ENCODE data around the gene PTPRM.

The PTPRM gene

DNA sequence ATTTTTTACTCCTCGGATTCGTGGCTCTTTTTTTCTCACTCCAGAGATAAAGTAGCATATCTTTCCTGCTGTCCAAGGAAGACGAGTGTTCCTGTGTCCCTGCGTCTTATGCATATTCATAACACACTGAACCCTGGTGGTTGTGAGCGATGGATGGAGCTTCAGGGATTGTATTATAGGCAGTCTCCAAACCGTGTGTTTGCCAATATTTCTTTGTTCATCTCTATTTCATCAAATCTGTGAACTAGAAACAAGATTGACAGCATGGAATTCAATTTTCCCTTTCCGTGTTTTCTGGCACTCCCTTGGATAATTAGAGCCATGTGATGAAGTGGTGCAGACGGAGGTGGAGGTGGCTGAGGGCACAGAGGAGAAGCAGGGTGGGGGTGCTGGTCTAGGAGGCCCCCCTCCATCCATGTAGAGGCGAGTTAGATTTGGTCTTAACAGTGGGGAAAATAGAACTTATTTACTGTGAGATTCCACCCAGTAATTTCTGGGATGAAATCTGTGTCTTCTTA lies 240.9 kb downstream of the PTPRM start:
- TF ChIP-seq, protein P1, sequence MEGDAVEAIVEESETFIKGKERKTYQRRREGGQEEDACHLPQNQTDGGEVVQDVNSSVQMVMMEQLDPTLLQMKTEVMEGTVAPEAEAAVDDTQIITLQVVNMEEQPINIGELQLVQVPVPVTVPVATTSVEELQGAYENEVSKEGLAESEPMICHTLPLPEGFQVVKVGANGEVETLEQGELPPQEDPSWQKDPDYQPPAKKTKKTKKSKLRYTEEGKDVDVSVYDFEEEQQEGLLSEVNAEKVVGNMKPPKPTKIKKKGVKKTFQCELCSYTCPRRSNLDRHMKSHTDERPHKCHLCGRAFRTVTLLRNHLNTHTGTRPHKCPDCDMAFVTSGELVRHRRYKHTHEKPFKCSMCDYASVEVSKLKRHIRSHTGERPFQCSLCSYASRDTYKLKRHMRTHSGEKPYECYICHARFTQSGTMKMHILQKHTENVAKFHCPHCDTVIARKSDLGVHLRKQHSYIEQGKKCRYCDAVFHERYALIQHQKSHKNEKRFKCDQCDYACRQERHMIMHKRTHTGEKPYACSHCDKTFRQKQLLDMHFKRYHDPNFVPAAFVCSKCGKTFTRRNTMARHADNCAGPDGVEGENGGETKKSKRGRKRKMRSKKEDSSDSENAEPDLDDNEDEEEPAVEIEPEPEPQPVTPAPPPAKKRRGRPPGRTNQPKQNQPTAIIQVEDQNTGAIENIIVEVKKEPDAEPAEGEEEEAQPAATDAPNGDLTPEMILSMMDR (conservative IDR thresholded peaks at IDR 0.05): no peak
- no peak overlapping the region for H3K27ac ChIP-seq

DNA sequence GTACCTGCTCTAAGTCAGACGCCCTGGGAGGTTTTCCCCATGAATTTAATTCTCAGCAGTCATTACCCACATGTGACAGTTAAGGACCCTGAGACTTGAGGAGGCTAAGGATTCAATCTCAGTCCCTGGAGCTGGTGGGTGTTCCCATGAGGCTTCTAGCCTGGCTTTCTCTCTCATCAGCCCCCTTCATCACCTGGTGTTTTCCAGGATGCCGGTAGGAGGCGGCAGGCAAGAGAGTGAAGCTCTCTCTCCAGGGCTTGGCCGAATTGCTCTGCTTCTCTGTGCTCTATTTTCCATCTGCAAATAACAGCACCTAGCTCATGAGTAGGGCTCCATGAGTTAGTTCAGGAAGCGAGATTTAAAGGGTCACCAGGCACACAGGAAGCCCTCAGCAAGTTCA lies 241.9 kb downstream of the PTPRM start:
- TF ChIP-seq, protein P1 (conservative IDR thresholded peaks at IDR 0.05): no peak
- H3K27ac ChIP-seq: no peak overlapping the region

DNA sequence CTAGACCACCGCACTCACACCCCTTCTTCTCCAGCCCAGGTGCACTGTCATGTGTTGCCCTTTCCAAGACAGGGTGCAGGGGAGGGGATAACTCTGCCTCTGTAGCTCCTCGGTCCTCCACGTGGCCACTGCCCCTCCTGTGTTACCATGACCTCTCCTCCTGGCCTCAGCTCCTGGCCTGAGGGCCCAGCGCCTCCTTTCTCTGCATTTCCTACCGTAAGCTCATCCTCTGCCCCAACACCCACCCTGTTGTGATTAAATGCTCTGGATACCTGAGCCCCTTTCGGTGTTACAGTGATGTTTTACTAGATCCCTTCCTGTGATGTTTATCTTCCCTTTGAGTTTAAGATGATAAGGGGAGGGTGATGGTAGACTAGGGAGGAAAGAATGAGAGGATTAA lies 242.3 kb downstream of the PTPRM start:
- TF ChIP-seq, protein P1 (conservative IDR thresholded peaks at IDR 0.05): no peak
- no peak overlapping the region for H3K27ac ChIP-seq

DNA sequence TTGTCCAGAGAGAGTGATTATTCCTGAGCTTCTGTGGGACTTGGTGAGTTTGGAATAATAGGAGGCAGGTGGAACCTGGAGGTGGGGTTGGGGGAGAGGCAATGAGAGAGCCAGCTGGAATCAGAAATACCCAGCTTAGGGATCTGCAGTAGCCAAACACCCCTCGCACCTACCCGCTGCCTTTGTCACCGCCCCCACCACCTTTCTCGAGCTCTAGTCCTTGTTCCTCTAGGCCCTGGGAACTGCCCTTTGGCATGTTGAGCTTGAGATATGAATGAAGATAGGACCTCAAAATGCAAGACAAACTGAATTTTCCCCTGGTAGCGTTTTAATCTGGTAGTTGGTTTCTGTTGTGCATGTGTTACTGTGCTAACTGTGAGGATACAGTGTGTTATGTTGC lies 242.9 kb downstream of the PTPRM start:
- TF ChIP-seq, protein P1 (conservative IDR thresholded peaks at IDR 0.05): no peak
- H3K27ac ChIP-seq: no peak overlapping the region

DNA sequence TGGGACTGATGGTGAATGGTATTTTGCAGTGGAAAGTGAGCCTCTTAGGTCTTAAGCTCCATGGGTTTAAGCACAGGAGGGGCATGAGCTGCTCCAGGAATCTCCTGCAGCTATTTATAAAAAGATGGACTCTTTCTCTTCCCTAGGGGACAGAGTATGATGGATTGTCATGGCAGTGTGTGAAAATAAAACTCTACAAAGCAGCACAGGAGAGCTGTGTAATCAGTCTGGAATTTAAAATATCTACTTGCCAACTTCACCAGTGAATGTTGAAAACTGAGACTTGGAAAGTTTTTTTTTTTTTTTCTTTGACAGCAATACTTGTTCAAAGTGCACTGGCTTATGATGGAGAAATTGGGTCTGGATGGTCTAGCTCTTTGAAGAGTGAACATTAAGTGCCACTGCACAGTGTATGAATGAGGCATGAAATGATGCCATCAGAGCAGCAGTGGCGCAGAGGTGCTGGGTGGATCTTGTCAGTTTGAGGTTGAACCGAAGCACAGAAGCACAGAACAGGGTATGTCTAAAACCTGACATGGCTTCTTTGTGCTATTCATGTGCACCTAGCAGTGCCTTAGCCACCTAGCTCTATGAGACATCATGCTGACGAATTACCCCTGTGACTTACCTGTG lies 245.4 kb downstream of the PTPRM start:
- no peak overlapping the region for H3K27ac ChIP-seq
- TF ChIP-seq, protein P1 (conservative IDR thresholded peaks at IDR 0.05): no peak

DNA sequence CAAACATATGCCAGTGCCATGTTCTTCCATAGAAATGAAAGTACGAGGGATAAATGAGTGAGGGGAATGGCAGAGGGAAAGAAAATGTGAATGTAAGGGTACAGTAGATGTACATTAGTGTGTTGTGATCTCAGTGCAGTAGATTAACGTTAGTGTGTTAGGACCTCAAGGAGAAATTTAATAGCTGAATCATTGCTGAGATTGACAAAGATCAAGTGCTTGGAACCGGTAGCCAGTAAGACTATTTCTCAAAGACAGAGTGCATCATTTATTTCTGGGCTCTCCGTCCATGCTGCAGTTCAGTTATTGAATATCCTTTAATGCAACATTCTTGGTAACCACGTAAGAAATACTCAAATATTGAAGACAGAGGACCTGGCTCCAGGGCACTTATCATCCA lies 246.0 kb downstream of the PTPRM start:
- H3K27ac ChIP-seq: no peak overlapping the region
- TF ChIP-seq, protein P1 (conservative IDR thresholded peaks at IDR 0.05): no peak

DNA sequence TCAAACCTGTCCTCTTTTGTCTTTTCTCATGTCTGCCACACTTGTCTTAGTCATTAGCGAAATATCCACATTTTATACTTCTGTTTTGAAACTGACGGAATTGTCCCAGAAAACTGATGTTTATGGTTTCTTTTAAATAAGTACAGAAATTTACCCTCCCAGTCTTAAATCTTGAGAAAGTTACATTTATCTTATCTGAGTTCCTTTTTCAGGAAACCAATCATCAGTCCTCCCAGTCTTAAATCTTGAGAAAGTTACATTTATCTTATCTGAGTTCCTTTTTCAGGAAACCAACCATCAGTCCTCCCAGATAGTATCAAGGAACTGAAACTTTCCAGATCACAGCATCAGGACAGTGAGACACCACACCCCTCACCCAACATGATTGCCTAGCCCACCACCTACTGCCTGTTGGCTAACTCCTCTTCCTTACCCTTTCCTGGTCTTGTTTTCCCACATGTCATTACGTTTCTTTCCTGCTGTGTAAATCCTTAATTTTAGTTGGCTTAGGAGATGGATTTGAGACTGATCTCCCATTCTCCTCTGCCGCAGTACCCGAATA lies 247.7 kb downstream of the PTPRM start:
- H3K27ac ChIP-seq: no peak overlapping the region
- TF ChIP-seq, protein P1 (conservative IDR thresholded peaks at IDR 0.05): no peak
